WTC11 (cell line): Measurements from ENCODE around the gene GLA. TPM values are rescaled to one million over a fixed set of nuclear protein-coding genes. Genes with fewer than 3 reads are reported as not detected.

Source experiments
- ATAC-seq: fragments of 200-7000 bp; cut with Tn5 transposase; 2 replicates; pipeline ENCODE4 v1.10.0; 2021; ENCODE audit warnings: mild to moderate bottlenecking, moderate library complexity
- CTCF ChIA-PET: fragments of 300-600 bp; sonication (Branson Sonifier 250); formaldehyde crosslinking; loops from one replicate; lab custom pipeline; 2021; ENCODE audit warnings: antibody characterized with exemption; lab: Charles Lee
- POLR2A ChIA-PET: fragments of 350-600 bp; sonication (Branson Sonifier 250); formaldehyde crosslinking; loops from one replicate; lab custom pipeline; 2021; ENCODE audit warnings: antibody characterized with exemption; lab: Charles Lee
- DNase-seq: peaks from one replicate; pipeline ENCODE4 v3.0.0; 2021; ENCODE audit warnings: low spot score
- H3K27ac Mint-ChIP-seq: 2 replicates; pipeline ENCODE4 v1.8.0; 2021; ENCODE audit warnings: mixed read lengths
- H3K27me3 Mint-ChIP-seq: 2 replicates; pipeline ENCODE4 v1.8.0; 2021; ENCODE audit warnings: low read depth, mild to moderate bottlenecking, moderate library complexity, mixed read lengths
- H3K36me3 Mint-ChIP-seq: 2 replicates; pipeline ENCODE4 v1.8.0; 2021; ENCODE audit warnings: mixed read lengths
- H3K4me1 Mint-ChIP-seq: 2 replicates; pipeline ENCODE4 v1.8.0; 2022; ENCODE audit warnings: mixed read lengths
- H3K4me3 Mint-ChIP-seq: 2 replicates; pipeline ENCODE4 v1.8.0; 2021; ENCODE audit warnings: mild to moderate bottlenecking, moderate library complexity, mixed read lengths
- H3K9me3 Mint-ChIP-seq: 2 replicates; pipeline ENCODE4 v1.8.0; 2021; ENCODE audit warnings: mixed read lengths
- ARID4B ChIP-seq: sonication (generic); formaldehyde crosslinking; IDR thresholded peaks from 2 replicates; pipeline ENCODE4 v1.8.0; 2023; ENCODE audit warnings: missing genetic modification reagents, mild to moderate bottlenecking, borderline replicate concordance
- ATF3 ChIP-seq: sonication (generic); formaldehyde crosslinking; conservative IDR thresholded peaks from 2 replicates; pipeline ENCODE4 v1.8.1; 2022; ENCODE audit warnings: mild to moderate bottlenecking, missing genetic modification reagents
- E2F5 ChIP-seq: sonication (generic); formaldehyde crosslinking; IDR thresholded peaks from 2 replicates; pipeline ENCODE4 v1.8.1; 2022; ENCODE audit warnings: mild to moderate bottlenecking, moderate library complexity, missing genetic modification reagents
- ESRRA ChIP-seq: sonication (generic); formaldehyde crosslinking; IDR thresholded peaks from 2 replicates; pipeline ENCODE4 v1.8.1; 2022; ENCODE audit warnings: mild to moderate bottlenecking, missing genetic modification reagents, borderline replicate concordance
- ETV6 ChIP-seq: sonication (generic); formaldehyde crosslinking; IDR thresholded peaks from 2 replicates; pipeline ENCODE4 v1.8.1; 2022; ENCODE audit warnings: mild to moderate bottlenecking, missing genetic modification reagents
- GRHL2 ChIP-seq: fragments of 250-450 bp; sonication (Bioruptor Pico); IDR thresholded peaks from 2 replicates; pipeline ENCODE4 v1.8.0; 2022; ENCODE audit warnings: mild to moderate bottlenecking, moderate library complexity; ENCODE audit not compliant: insufficient replicate concordance, severe bottlenecking
- JAZF1 ChIP-seq: fragments of 250-450 bp; sonication (Bioruptor Pico); IDR thresholded peaks from 2 replicates; pipeline ENCODE4 v1.9.0; 2021; ENCODE audit warnings: moderate library complexity, mild to moderate bottlenecking, inconsistent platforms
- JUN ChIP-seq: sonication (generic); formaldehyde crosslinking; IDR thresholded peaks from 2 replicates; pipeline ENCODE4 v1.8.0; 2023; ENCODE audit warnings: mild to moderate bottlenecking, missing genetic modification reagents
- MLX ChIP-seq: sonication (generic); formaldehyde crosslinking; IDR thresholded peaks from 2 replicates; pipeline ENCODE4 v1.8.1; 2023; ENCODE audit warnings: mild to moderate bottlenecking, missing genetic modification reagents, moderate library complexity
- PRDM15 ChIP-seq: sonication (generic); formaldehyde crosslinking; IDR thresholded peaks from 2 replicates; pipeline ENCODE4 v1.8.0; 2022; ENCODE audit warnings: missing genetic modification reagents
- PRRX2 ChIP-seq: fragments of 250-450 bp; sonication (Bioruptor Pico); IDR thresholded peaks from 2 replicates; pipeline ENCODE4 v1.8.0; 2021; ENCODE audit warnings: mild to moderate bottlenecking
- ZNF232 ChIP-seq: sonication (generic); formaldehyde crosslinking; IDR thresholded peaks from 2 replicates; pipeline ENCODE4 v1.8.0; 2022; ENCODE audit warnings: mild to moderate bottlenecking, missing genetic modification reagents
- ZNF281 ChIP-seq: sonication (generic); formaldehyde crosslinking; IDR thresholded peaks from 2 replicates; pipeline ENCODE4 v1.8.0; 2023; ENCODE audit warnings: mild to moderate bottlenecking, missing genetic modification reagents
- ZNF532 ChIP-seq: fragments of 250-450 bp; sonication (Bioruptor Pico); IDR thresholded peaks from 2 replicates; pipeline ENCODE4 v1.9.0; 2021; ENCODE audit warnings: mild to moderate bottlenecking, borderline replicate concordance
- total RNA-seq: library from RNA; stranded (reverse); gene quantifications from 3 replicates; pipeline ENCODE4 v1.2.3, GENCODE V29; 2021
- TF ChIP-seq, protein P1 (sequence below): sonication (generic); formaldehyde crosslinking; IDR thresholded peaks from 2 replicates; pipeline ENCODE4 v1.8.1; 2022; ENCODE audit warnings: mild to moderate bottlenecking, missing genetic modification reagents, moderate library complexity, borderline replicate concordance
- TF ChIP-seq, protein P2 (sequence below): sonication (generic); formaldehyde crosslinking; IDR thresholded peaks from 2 replicates; pipeline ENCODE4 v1.8.0; 2022; ENCODE audit warnings: mild to moderate bottlenecking, missing genetic modification reagents

The GLA gene
- total RNA-seq, 1 experiment from 2014 or later = 44.9 TPM

DNA sequence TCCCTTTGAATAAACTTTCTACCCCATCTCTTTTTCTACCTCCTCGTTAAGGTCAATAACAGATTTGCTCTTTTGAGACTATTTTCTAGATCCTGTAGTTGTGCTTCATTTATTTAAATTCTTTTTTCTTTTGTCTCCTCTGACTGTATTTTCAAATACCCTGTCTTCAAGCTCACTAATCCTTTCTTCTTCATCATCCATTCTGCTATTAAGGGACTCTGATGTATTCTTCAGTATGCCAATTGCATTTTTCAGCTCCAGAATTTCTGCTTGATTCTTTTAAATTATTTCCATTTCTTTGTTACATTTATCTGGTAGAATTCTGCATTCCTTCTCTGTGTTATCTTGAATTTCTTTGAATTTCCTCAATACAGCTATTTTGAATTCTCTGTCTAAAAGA lies 41.6 kb upstream of the GLA start:
- ChIA-PET CTCF (no interaction called here), POLR2A (no interaction called here)
- no peaks in the 10 kb centered on the region for H3K27me3 Mint-ChIP-seq
- H3K27ac Mint-ChIP-seq = no peak overlapping the region
- H3K9me3 Mint-ChIP-seq = no peaks in the 10 kb centered on the region
- H3K4me3 Mint-ChIP-seq = no peak overlapping the region
- H3K4me1 Mint-ChIP-seq = no peaks in the 10 kb centered on the region
- DNase-seq = no peak
- ATAC-seq = no peak
- H3K36me3 Mint-ChIP-seq = no peaks in the 10 kb centered on the region
- TF ChIP-seq, protein P1, sequence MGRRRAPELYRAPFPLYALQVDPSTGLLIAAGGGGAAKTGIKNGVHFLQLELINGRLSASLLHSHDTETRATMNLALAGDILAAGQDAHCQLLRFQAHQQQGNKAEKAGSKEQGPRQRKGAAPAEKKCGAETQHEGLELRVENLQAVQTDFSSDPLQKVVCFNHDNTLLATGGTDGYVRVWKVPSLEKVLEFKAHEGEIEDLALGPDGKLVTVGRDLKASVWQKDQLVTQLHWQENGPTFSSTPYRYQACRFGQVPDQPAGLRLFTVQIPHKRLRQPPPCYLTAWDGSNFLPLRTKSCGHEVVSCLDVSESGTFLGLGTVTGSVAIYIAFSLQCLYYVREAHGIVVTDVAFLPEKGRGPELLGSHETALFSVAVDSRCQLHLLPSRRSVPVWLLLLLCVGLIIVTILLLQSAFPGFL (CRISPR knock-in tag) = no peak
- TF ChIP-seq GRHL2 (CRISPR knock-in tag) (no peak), JAZF1 (CRISPR knock-in tag) (no peak), JUN (no peak), ZNF532 (CRISPR knock-in tag) (no peak), PRDM15 (CRISPR knock-in tag) (no peak), ZNF232 (no peak), PRRX2 (no peak), ATF3 (CRISPR knock-in tag) (no peak), MLX (no peak)

- H3K9me3 Mint-ChIP-seq = peaks cover 17% of the 10 kb centered on the region; the same call in 1 of the 2 replicates
- CTCF ChIA-PET = no interaction called here
- TF ChIP-seq ESRRA (CRISPR knock-in tag) (no peak), PRRX2 (no peak), ZNF281 (CRISPR knock-in tag) (no peak), ARID4B (CRISPR knock-in tag) (no peak), ETV6 (CRISPR knock-in tag) (no peak), E2F5 (CRISPR knock-in tag) (no peak)
- TF ChIP-seq, protein P2, sequence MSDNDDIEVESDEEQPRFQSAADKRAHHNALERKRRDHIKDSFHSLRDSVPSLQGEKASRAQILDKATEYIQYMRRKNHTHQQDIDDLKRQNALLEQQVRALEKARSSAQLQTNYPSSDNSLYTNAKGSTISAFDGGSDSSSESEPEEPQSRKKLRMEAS (CRISPR knock-in tag) = no peak
Observed at GRCh38 chrX:101442085-101442484, 34.4 kb upstream of the GLA start.

More at GRCh38 chrX:101442085-101442484, 34.4 kb upstream of the GLA start:
- peaks cover 49% of the 10 kb centered on the region for H3K36me3 Mint-ChIP-seq
- POLR2A ChIA-PET = no interaction called here
- no peak overlapping the region for H3K27ac Mint-ChIP-seq
- no peaks in the 10 kb centered on the region for H3K4me1 Mint-ChIP-seq
- DNase-seq (no peak), ATAC-seq (no peak)
- no peak overlapping the region for H3K4me3 Mint-ChIP-seq
- H3K27me3 Mint-ChIP-seq = no peaks in the 10 kb centered on the region
